HG03432 (cell line): ENCODE data around the gene MGAT4A.

Source experiments
- ATAC-seq: cut with Tn5 transposase; IDR thresholded peaks from one replicate; pipeline ENCODE4 v1.9.1; 2021; ENCODE audit warnings: mild to moderate bottlenecking, moderate library complexity; ENCODE audit not compliant: unreplicated experiment

The MGAT4A gene

DNA sequence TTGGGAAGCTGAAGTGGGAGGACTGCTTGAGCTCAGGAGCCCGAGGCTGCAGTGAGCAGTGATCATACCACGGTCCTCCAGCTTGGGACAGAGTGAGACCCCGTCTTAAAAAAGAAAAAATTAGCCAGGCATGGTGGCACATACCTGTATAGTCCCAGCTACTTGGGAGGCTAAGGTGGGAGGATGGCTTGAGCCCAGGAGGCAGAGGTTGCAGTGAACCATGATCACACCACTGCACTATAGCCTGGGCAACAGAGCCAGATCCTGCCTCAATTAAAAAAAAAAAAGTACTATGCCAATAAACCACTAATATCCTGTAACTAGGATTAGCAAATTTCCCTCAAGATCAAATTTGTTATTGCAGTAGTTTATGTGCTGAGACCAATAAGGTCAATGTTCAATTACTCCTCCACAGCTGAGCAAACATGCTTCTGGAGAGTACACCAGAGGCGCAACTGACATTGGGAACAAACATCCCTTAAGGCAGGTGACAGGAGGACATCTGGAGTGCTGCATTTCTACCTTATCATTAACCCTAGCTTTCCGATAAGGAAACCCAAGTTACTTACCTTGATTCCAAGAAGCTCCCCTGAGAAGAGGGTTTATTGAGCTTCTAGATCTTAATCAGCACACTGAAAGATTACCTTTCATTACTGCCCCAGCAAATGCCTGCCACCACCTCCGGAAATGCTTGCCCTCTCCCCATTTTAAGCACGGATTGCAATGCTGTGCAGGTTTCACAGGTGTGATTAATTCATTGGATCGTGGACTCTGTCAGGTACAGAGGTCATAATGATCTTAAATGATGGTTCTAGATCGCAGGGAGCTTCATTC, 26.2 kb downstream of the MGAT4A start:
- no peak for ATAC-seq

DNA sequence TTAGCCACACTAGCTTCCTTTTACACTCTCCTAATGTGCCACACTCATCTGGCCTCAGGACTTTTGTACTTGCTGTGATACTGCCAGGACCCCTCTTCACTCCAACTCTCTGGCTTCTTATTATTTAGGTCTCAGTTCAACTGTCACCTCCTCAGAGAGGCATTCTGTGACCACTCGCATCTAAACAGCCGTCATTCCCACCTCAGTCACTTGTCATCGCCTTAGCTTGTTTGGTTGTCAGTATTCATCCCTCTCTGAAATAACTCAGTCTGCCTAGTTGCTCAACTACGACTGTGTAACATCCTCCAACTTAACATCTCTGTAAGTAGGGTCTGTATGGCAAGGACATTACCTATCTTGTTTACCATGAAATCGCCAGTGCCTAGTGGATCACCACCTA, 27.2 kb downstream of the MGAT4A start:
- no peak for ATAC-seq

DNA sequence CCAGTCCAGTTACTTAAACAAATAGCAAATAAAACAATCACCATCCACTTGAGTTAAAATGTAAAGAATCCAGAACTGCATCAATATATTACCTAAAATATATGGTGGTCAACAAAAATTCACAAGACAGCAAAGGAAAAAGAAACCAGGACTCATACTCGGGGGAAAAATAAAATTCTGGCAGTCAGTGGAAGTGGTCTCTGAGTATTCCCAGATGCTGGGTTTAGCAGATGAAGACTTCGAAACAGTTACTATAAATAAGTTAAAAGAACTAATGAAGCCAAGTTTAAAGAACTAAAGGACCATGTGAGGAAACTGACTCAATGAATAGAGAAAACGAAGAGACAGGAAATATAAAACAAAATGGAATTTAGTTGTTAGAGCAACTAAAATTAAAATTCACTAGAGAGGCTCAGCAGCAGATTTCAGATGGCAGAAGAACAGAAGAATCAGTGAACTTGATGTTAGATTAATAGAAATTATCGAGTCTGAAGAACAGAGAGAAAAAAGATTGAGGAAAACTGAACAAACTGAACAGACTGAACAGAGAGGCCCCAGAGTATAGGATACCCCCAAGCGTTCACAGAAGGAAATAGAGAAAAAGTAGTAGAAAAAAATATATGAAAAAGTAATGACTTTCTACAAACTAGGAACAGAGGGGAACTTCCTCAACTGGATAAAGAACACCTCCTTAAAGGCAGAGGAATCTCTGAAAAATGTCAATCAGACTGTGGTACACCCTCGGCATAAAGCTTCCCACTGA, 27.9 kb downstream of the MGAT4A start:
- no peak for ATAC-seq

DNA sequence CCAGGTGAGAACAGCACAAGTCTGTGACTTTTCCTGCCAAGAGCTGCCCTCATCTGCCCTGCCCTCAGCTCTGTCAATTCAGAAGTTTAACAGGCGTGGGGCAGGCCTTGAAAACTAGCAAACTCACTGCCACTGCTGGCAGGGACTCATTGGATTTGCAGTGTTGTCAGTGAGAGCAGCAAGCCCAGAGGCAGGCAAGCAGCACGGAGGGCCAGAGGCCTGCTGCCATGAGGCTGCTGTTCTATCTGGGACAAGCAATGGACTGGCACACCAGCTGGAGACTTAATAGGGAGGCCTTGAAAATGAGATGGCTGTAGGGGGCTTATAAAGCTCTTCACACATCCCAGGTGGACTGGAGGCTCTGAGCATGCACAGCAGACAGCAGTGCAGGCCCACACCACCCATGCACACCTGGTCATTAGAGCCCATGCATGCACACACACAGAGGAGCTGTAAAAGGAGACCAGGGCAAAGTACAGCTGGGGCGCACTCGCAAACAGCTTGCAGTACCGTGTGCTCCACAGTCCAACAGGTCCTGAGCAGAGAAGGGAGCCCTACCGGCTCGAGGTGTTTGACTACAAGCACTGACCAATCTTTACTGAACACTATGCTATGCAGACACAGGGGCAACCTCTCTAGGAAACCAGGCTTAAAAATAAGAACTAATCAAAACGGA, 28.7 kb downstream of the MGAT4A start:
- no peak for ATAC-seq

DNA sequence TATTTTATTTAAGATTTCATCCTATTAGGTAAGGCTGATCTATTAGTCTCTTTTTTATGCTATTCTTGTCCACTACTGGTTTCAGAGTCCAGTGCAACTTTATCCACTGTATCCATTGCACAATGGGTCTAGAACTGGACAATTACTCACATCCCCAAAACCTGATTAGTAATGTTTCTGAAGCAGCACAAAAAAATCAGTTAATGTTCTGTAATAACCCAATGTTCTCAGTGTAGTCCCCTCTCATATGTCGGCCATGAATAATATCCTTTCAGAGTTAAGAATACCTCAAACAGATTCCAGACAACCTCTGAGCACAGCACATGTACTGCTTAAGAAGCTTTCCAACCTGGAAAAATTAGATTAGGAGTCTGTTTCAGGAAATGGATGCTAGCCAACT, 29.7 kb downstream of the MGAT4A start:
- no peak for ATAC-seq

DNA sequence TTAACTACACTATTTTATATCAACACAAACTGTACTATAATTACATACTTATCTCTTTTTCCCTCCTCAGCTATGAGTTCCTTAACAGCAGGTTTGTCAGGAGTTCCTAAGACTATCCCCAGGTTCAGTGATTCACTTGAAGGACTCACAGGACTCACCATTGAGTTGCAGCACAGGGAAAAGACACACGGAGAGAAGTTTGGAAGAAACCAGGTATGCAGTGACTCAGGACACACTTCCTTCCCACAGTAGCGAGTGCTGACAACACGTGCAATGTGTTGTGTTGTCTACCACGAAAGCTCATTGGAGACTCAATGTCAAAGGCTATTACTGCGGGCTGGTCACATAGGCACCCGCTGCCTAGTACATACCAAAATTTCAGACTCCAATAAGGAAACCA, 32.0 kb downstream of the MGAT4A start:
- ATAC-seq = no peak

DNA sequence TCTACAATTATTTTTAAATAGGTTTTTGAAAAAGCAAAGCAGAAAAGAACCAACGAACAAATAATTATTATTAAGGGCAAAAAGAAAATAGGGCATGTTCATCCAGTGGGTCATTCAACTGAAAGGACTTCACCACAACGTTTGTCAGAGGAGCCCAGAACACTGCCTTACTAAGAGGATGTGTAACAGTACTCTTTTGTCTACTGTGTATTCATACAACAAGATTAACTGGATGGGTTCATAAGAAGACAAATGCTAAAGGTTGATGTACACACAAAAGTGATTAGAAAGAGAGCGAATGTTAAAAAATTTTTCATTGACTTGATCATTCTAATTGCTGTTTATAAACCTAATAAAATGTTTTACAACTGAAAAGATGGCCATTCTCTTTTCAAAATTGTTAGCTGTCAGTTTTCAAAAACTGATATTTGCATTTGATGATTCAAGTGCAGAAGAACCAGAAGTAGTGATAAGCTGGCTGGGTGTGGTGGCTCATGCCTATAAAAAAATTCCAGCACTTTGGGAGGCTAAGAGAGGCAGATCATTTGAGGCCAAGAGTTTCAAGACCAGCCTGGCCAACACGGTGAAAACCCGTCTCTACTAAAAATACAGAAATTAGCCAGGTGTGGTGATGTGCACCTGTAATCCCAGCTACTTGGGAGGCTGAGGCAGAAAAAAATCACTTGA, 33.1 kb downstream of the MGAT4A start:
- no peak for ATAC-seq

DNA sequence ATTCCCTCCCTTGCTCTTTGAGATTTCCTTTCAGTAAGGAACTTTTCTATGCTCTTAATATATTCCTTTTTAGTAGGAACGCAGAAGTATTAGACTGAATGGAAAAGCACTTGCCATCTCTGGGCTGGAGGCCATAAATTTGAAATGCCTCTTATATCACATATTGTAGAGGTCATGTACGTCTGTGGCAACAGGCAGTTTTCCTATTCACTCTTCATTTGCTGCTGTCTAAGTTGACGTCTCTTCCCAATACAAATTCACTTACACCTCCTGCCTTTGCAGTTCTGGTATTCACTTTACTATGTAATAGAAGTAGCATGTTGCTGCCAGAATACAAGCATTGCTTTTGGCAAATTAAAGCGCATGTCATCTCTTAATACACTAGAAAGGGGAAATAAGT, 34.7 kb downstream of the MGAT4A start:
- no peak for ATAC-seq

DNA sequence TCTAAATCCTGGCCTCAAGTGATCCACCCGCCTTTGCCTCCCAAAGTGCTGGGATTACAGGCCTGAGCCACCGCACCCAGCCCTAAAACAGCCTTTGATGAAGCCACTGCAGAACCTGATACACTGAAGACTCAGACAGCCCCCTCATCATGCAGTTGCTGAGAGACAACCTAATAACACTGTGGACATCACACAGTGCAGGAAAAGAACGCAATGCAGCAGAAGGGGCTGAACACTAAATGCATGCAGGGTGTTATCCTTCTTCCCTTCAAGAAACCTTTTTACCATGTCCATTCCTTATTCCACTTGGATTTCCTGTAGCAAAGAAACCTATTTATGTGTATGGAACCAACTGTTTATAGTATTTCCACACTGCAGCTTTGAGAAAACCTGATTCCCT, 35.7 kb downstream of the MGAT4A start:
- ATAC-seq = no peak

DNA sequence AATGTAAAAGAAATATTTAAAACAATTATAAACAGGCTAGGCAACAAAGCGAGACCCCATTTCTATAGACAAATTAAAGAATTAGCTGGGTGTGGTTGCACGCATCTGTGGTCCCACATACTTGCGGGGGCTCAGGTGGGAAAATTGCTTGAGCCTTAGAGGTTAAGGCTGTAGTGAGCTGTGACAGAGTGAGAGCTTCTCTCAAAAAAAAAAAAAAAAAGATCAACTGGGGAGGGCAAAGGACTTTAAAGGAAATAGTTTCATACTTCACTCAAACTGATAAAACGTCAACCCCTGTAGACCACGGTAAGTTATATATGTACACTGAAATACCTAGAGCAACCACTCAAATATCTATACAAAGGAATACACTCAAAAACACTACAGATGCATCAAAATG, 37.5 kb downstream of the MGAT4A start:
- no peak for ATAC-seq

DNA sequence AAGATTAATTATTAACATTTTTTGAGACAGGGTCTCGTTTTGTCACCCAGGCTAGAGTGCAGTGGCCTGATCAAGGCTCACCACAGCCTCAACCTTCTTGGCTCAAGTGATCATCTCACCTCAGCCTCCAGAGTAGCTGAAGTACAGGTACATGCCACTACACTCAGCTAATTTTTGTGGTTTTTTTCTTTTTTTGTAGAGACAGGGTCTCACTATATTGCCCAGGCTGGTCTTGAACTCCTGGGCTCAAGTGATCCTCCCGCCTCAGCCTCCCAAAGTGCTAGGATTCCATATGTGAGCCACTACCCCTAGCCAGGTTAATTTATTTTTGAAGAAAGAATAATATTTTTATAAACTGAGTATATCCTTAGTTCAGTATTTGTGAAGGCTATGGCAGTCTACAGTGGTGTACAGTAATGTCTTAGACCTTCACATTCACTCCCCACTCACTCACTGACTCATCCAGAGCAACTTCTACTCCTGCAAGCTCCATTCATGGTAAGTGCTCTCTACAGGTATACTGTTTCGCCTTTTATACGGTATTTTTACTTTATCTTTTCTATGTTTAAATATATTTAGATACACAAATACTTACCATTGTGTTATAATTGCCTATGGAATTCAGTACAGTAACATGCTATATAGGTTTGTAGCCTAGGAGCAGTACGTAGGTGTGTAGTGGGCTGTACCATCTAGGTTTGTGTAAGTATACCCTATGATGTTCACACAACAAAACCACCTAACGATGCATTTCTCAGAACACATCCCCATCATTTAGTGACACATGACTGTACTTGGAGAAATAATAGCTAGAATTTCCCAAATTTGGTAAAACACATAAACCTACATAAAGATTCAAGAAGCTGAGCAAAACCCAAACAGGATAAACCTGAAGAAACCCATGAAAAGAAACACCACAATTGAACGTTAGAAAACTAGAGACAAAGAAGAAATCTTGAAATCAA, 38.6 kb downstream of the MGAT4A start:
- no peak for ATAC-seq

DNA sequence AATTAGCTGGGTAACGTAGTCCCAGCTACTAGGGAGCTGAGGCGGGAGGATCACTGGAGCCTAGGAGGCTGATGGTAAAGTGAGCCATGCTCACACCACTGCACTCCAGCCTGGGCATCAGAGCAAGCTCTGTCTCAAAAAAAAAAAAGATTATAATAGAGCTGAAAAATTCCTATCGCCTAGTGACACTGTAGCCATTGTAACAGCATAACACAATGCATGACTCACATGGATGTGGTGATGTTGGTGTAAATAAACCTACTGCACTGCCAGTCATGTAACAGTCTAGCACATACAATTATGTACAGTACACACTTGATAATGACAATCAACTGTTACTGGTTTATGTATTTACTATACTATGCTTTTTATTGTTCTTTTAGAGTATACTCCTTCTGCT, 39.6 kb downstream of the MGAT4A start:
- no peak for ATAC-seq

DNA sequence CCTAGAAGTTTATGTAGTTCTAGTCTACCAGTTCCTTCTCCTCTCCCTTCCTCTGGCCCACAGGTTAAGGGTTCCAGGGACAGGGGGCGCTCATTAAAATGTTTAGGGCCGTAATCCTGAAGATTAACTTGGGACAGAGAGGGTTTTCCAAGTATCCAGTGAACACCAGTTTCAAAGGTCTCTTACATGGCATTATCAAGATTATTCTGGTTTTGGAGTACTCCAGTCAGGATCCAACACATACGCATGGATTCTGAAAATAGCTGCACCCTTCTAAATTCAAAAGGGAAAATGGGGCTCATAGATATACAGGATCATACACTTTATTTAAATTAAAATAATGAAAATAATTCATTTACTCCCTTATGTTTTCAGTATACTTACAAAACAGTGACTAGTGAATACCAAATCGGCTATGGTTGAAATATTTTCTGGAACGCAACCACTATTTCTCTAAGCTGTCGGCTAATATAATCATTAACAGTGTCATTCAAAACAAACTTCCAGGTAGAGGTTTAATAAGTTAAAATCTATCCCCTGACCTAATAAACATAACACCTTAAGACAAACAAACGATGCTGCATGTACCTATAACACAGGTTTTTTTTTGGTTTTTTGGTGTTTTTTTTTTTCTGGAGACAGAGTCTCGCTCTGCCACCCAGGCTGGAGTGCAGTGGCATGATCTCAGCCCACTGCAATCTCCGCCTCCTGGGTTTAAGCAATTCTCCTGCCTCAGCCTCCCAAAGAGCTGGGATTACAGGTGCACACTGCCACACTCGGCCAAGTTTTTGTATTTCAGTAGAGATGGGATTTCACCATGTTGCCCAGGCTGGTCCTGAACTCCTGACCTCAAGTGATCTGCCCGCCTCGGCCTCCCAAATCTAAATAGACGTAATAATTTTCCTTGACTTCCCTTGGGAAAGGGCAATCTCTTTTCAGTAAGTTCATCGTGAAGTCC, 44.7 kb downstream of the MGAT4A start:
- ATAC-seq = no peak

DNA sequence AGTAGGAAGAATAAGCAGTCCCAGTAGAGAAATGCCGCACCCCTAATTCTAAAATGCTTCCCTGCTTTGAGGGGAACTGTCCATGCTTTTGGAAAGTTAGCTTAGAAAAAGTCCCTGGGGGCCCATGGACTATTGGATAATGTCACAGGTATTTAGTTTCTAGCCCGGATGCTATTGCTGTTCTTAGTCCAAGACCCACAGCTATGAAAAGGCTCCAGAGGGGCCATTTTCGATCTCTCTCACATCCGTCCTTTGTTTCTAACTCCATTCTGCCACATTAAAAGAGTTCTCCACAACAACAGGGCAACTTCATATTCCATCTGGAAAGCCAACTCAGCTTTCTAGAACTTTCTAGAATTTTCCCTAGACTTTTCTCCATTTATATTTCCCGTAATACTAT, 47.2 kb downstream of the MGAT4A start:
- ATAC-seq = no peak

DNA sequence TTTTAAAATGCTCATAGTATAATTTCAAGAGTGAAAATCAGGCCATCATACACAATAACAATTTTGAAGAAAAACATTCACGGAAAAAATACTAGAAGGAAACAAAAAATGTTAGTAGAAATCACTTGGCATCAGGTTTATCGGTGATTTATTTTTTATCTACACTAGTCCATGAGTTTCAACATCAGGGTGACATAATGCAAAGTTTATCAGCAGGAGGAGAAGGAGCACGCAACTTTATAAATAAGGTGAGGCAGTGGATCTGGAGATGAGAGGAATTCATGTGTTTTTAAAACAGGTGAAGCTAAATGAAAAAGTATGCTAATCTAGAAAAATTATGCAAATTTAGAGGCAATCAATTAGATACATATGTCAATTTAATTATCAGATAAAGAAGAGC, 54.2 kb downstream of the MGAT4A start:
- no peak for ATAC-seq

DNA sequence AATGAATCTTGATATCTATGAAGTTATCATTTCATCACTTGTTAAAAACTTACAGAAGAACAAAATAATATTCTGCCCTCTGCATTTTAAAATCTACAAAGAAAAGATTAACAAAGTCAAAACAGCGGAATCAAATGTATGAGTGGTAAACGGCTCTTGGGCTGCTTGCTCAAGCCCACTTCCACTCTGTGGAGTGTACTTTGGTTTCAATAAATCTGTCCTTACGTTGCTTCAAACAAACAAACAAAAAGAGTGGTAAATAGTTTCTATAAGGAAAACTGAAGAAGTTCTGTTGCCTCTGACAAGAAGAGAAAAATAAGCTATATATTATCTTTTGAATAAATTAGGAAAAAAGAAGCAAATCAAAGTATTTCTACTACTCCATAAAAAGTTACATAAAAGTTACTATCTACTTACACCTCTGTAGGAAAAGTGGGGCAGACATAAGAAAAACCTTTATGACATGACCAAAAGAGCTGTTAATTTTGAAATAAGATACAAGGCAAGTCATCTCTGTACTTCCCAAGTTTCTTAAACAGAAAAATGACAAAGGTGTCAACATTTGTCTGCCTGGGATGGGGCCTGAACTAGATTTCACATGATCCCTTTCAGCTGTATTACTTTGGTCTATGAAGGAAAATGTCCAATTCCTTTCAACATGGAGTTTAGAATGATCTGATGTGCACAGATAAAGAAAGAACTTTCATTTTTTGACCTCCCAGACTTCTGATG, 56.5 kb downstream of the MGAT4A start:
- ATAC-seq = no peak

DNA sequence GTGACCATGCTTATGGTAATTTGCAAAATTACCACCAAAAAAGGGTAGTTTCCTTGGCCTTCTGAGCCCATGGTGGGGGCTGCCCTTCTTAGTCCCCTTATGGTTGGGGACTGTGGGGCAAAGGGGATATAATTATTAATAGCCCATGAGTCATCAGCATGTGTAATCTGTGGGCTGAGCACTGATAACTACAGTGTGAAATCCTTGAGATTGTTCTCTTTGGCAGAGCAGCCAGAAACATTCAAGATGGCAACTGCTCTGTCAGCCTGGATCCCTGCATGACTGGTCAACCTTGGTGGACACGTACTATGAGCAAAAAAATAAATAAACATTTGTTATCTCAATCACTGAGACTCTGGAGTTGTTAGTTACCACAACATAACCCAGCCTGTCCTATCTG, 61.3 kb downstream of the MGAT4A start:
- no peak for ATAC-seq

DNA sequence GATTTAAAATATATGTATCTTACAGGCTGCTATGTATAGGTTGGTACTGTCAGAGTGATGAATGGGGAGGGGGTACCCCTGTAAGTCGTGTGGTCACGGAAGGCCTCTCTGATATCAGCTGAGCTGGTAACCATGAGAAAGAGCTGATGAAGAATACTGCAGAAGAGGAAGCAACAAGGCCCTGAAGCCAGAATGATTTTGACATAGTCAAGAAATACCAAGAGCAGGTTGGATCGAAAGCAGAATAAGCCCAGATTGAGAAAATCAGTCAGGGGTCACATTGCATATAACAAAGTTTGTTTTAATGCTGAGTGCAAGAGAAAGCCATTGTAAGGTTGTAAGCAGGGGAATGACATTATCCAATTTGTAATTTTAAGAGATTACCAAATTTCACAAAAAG, 65.3 kb downstream of the MGAT4A start:
- no peak for ATAC-seq
